ENCODE data around the gene KCNK16.

Gene KCNK16

DNA sequence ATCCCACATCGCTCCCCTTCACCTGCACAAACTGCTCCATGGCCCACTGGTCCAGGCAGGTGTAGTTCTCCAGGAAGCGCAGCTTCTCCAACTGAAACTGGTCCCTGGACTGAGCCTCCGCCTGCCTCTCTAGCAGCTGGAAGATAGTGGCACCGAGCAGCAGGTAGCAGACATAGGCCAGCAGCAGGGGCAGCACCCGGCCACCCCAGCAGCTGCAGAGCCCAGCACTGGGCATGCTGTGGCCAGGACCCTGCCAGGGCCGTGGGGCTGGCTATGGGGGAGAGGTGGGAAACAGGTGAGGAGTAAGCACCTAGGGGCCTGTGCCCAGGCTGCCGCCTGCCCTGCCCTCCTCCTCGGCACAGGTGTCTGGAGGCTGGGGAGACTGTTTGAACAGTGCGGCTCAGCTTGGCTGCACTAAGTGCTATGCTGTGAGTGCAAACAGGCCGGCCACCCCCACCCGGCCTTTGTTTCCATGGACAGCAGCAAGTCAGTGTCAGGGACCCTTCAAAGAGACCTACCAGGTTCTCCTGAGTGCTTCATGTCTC, at the start of gene KCNK16:
Gene KCNK16, minus strand, starts transcription at position 397 of the 545 bp plus-strand sequence. Its CDS starts 162 bp downstream, at position 235.
- Histone ChIP-seq H3K4me1 (ENCODE audit: control insufficient read depth in 1 of 2, insufficient read depth in 1 of 2, low read depth in 1 of 2, low read length in 1 of 2) (no peaks in the 10 kb centered on the region), H3K36me3 (no peaks in the 10 kb centered on the region), H3K27ac (no peak within 1 kb of the TSS), H3K27me3 (peaks cover 47% of the 10 kb centered on the region), H3K4me3 (ENCODE audit: low read depth in 1 of 2, low read length in 1 of 2) (no peak within 1 kb of the TSS), H3K9me3 (no peaks in the 10 kb centered on the region)
- no peak for TF ChIP-seq CTCF (IDR thresholded peaks at IDR 0.05)

DNA sequence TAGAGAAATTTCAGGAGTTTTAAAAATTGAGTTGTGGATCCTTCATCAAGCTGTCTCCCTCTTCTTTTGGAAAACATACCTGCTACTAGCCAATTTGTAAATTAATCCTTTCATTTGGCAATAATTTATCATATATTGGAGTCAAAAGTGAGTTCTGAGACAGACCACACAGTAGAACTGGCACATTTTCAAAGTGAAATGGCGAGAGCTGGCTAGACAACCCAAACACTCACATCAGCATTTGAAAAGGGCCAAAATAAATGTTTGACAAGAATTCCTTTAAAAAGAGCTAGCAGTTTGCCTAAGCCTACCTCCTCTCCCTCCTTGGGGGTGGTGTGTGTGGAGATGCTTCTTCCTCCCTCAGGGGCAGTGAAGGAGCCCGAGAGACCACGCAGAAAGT, 47.9 kb upstream of the KCNK16 start:
- H3K27me3 ChIP-seq: peaks cover 6% of the 10 kb centered on the region
- TF ChIP-seq CTCF (IDR thresholded peaks at IDR 0.05): no peak
- H3K36me3 ChIP-seq: no peaks in the 10 kb centered on the region
- no peaks in the 10 kb centered on the region for H3K9me3 ChIP-seq
- H3K27ac ChIP-seq: no peak overlapping the region
- no peaks in the 10 kb centered on the region for H3K4me1 ChIP-seq (ENCODE audit: control insufficient read depth in 1 of 2, insufficient read depth in 1 of 2, low read depth in 1 of 2, low read length in 1 of 2)
- no peak overlapping the region for H3K4me3 ChIP-seq (ENCODE audit: low read depth in 1 of 2, low read length in 1 of 2)

DNA sequence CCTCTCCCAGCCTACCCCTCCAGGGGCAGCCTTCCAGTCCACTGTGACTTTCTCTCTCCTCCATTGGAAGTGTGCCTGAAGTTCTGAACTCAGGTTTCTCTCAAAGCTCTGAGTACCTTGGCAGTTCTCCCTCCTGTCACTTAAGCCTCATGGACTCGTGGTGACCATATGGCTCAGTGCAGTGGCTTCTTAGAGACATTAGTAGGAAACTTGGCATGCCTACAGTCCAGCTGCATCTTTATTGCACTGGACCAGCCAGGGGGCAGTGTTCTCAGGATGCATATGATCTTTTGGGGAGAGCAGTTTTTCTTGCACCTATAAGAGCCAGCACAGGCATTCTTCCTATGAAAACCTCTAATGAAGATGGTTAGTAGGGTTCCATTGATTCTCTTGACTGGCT, 47.5 kb upstream of the KCNK16 start:
- Histone ChIP-seq H3K9me3 (no peaks in the 10 kb centered on the region), H3K4me3 (ENCODE audit: low read depth in 1 of 2, low read length in 1 of 2) (no peak overlapping the region), H3K27me3 (peaks cover 5% of the 10 kb centered on the region), H3K36me3 (no peaks in the 10 kb centered on the region), H3K27ac (no peak overlapping the region), H3K4me1 (ENCODE audit: control insufficient read depth in 1 of 2, insufficient read depth in 1 of 2, low read depth in 1 of 2, low read length in 1 of 2) (no peaks in the 10 kb centered on the region)
- no peak for TF ChIP-seq CTCF (IDR thresholded peaks at IDR 0.05)

DNA sequence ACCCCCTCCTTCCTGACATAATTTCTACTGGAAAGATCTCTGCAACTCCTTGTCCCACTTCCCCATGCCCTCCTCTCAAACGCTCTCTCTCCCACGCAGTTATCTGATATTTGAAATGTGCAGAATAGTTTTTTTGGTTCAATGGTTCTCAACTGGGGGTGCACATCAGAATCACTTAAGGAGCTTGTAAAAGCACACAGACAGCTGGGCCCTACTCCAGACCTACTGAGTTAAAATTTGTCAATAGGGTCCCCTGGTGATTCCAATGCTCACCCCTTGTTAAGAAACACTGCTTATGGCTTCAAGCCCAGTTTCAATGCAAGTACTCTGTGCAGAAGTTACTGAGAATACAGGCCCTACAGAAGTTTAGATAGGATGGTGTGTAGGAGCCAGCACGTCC, 45.2 kb upstream of the KCNK16 start:
- no peaks in the 10 kb centered on the region for H3K36me3 ChIP-seq
- no peaks in the 10 kb centered on the region for H3K9me3 ChIP-seq
- no peaks in the 10 kb centered on the region for H3K27me3 ChIP-seq
- H3K4me1 ChIP-seq (ENCODE audit: control insufficient read depth in 1 of 2, insufficient read depth in 1 of 2, low read depth in 1 of 2, low read length in 1 of 2): no peaks in the 10 kb centered on the region
- TF ChIP-seq CTCF (IDR thresholded peaks at IDR 0.05): no peak
- H3K4me3 ChIP-seq (ENCODE audit: low read depth in 1 of 2, low read length in 1 of 2): no peak overlapping the region
- no peak overlapping the region for H3K27ac ChIP-seq

GRCh38 chr6:39366931-39367618, 44.6 kb upstream of the KCNK16 start:
- no peaks in the 10 kb centered on the region for H3K9me3 ChIP-seq
- no peaks in the 10 kb centered on the region for H3K27me3 ChIP-seq
- TF ChIP-seq CTCF (IDR thresholded peaks at IDR 0.05): no peak
- no peak overlapping the region for H3K4me3 ChIP-seq (ENCODE audit: low read depth in 1 of 2, low read length in 1 of 2)
- H3K36me3 ChIP-seq: no peaks in the 10 kb centered on the region
- no peaks in the 10 kb centered on the region for H3K4me1 ChIP-seq (ENCODE audit: control insufficient read depth in 1 of 2, insufficient read depth in 1 of 2, low read depth in 1 of 2, low read length in 1 of 2)
- H3K27ac ChIP-seq: no peak overlapping the region
